Measurements from ENCODE around the gene CROCC. TPM values are rescaled to one million over a fixed set of nuclear protein-coding genes. Genes with fewer than 3 reads are reported as not detected.
"Not testable (repeated sequence)": the region's sequence is repeated elsewhere in the genome, so short reads cannot be mapped to it uniquely, and the experiment has no call there.

CROCC gene
- total and polyA plus RNA-seq, 4 donors = 2.9 to 8.3 (median 5.1) TPM

- Histone ChIP-seq H3K27me3 (ENCODE audit: control insufficient read depth in 4 of 4, insufficient read depth in 4 of 4, low read length in 3 of 4) (no peaks in the 10 kb centered on the region), H3K4me1 (ENCODE audit: control insufficient read depth in 4 of 4, insufficient read depth in 4 of 4, low read length in 3 of 4) (peaks cover 6 to 17% (median 10%) of the 10 kb centered on the region in 4 donors), H3K9ac (ENCODE audit: low read depth in 1 of 2, low read length in 2 of 2) (no peak overlapping the region), H3K4me3 (ENCODE audit: low read depth in 1 of 3, low read length in 3 of 3) (no peak overlapping the region), H3K36me3 (ENCODE audit: control insufficient read depth in 4 of 4, insufficient read depth in 3 of 4, low read depth in 1 of 4, low read length in 3 of 4) (no peaks in the 10 kb centered on the region), H3K9me3 (ENCODE audit: control insufficient read depth in 4 of 4, low read length in 3 of 4) (no peaks in the 10 kb centered on the region), H3K27ac (ENCODE audit: low read depth in 1 of 2, low read length in 2 of 2) (no peak overlapping the region)
- no peak for TF ChIP-seq YY1 (IDR thresholded peaks at IDR 0.05)
- no peak for DNase-seq (ENCODE audit: low spot score)
- 72% methylated on average over 3 of the region's 3 CpGs for WGBS
These were observed 3.4 kb upstream of the CROCC start for GRCh38 chr1:16918371-16918770.

GRCh38 chr1:16918936-16919665, 2.6 kb upstream of the CROCC start:
- not testable (repeated sequence) for DNase-seq (ENCODE audit: low spot score); H3K36me3 ChIP-seq (ENCODE audit: control insufficient read depth in 4 of 4, insufficient read depth in 3 of 4, low read depth in 1 of 4, low read length in 3 of 4); H3K4me3 ChIP-seq (ENCODE audit: low read depth in 1 of 3, low read length in 3 of 3); H3K27ac ChIP-seq (ENCODE audit: low read depth in 1 of 2, low read length in 2 of 2); H3K27me3 ChIP-seq (ENCODE audit: control insufficient read depth in 4 of 4, insufficient read depth in 4 of 4, low read length in 3 of 4); H3K9me3 ChIP-seq (ENCODE audit: control insufficient read depth in 4 of 4, low read length in 3 of 4); H3K9ac ChIP-seq (ENCODE audit: low read depth in 1 of 2, low read length in 2 of 2)
- WGBS = 85% methylated on average over 15 of the region's 15 CpGs
- H3K4me1 ChIP-seq (ENCODE audit: control insufficient read depth in 4 of 4, insufficient read depth in 4 of 4, low read length in 3 of 4) = peaks cover 2 to 13% (median 6%) of the 10 kb centered on the region in 4 donors

- Histone ChIP-seq H3K4me1 (ENCODE audit: control insufficient read depth in 4 of 4, insufficient read depth in 4 of 4, low read length in 3 of 4) (peaks cover 0 to 7% (median under 1%) of the 10 kb centered on the region in 4 donors), H3K36me3 (ENCODE audit: control insufficient read depth in 4 of 4, insufficient read depth in 3 of 4, low read depth in 1 of 4, low read length in 3 of 4) (no peaks in the 10 kb centered on the region), H3K27ac (ENCODE audit: low read depth in 1 of 2, low read length in 2 of 2) (no peak overlapping the region), H3K27me3 (ENCODE audit: control insufficient read depth in 4 of 4, insufficient read depth in 4 of 4, low read length in 3 of 4) (no peaks in the 10 kb centered on the region), H3K9ac (ENCODE audit: low read depth in 1 of 2, low read length in 2 of 2) (no peak overlapping the region), H3K9me3 (ENCODE audit: control insufficient read depth in 4 of 4, low read length in 3 of 4) (no peaks in the 10 kb centered on the region), H3K4me3 (ENCODE audit: low read depth in 1 of 3, low read length in 3 of 3) (no peak overlapping the region)
- TF ChIP-seq YY1 (IDR thresholded peaks at IDR 0.05) (no peak), CTCF (IDR thresholded peaks at IDR 0.05; ENCODE audit: low read depth, low read length, missing input control) (no peak), REST (IDR thresholded peaks at IDR 0.05) (no peak), MAX (IDR thresholded peaks at IDR 0.05) (no peak), HNF4A (conservative IDR thresholded peaks at IDR 0.05) (no peak), HNF4G (IDR thresholded peaks at IDR 0.05) (no peak)
- DNase-seq (ENCODE audit: low spot score) = no peak
- 85% methylated on average over 10 of the region's 10 CpGs for WGBS
These were observed 780 bp upstream of the CROCC start for GRCh38 chr1:16920951-16921350.
